Stomach (tissue), 19 donors: ENCODE measurements around the gene AGAP6. TPM values are rescaled to one million over a fixed set of nuclear protein-coding genes. Genes with fewer than 3 reads are reported as not detected.
"Not testable (repeated sequence)": the region's sequence is repeated elsewhere in the genome, so short reads cannot be mapped to it uniquely, and the experiment has no call there.

ENCODE experiments used
- DNase-seq, 2 donors: peaks; one replicate each; pipeline versions ENCODE4 v3.0.0 to v3.0.0-alpha.2; 2013 to 2019
- H3K27ac ChIP-seq, 5 donors: fragments of 200-600 bp in 4 of 5; sonication (generic) in 4 of 5; one replicate each; pipeline ENCODE4 v1.5.1; 2013 to 2019; ENCODE audit warnings: mild to moderate bottlenecking in 1 of 5, moderate library complexity in 1 of 5
- H3K27me3 ChIP-seq, 3 donors: fragments of 200-600 bp; sonication (generic); one replicate each; pipeline ENCODE4 v1.5.1; 2017 to 2019; ENCODE audit warnings: mixed run types in 1 of 3
- H3K36me3 ChIP-seq, 4 donors: fragments of 200-600 bp; sonication (generic); 1 replicate in 3 of 4; 2 replicates in 1 of 4; pipeline ENCODE4 v1.5.1; 2016 to 2019
- H3K4me1 ChIP-seq, 4 donors: fragments of 200-600 bp; sonication (generic); one replicate each; pipeline ENCODE4 v1.5.1; 2016 to 2019
- H3K4me3 ChIP-seq, 4 donors: fragments of 200-600 bp; sonication (generic) in 3 of 4; one replicate each; pipeline ENCODE4 v1.5.1; 2016 to 2019; ENCODE audit warnings: mild to moderate bottlenecking in 1 of 4
- H3K9me3 ChIP-seq, 4 donors: fragments of 200-600 bp; sonication (generic); one replicate each; pipeline ENCODE4 v1.5.1; 2016 to 2019
- POLR2AphosphoS5 ChIP-seq, 3 donors: sonication (generic); formaldehyde crosslinking; IDR thresholded peaks; one replicate each; pipeline ENCODE4 v1.6.1; 2016; ENCODE audit warnings: antibody characterized with exemption in 3 of 3
- WGBS, 5 donors: extraction: QIAGEN DNeasy Blood & Tissue Kit in 3 of 5; methylation state at CpG; one replicate each; pipeline versions ENCODE4 v1.1.5 to v1.1.7; 2013 to 2018; 5-methylcytosine and 5-hydroxymethylcytosine counted together
- intact Hi-C: fragments of 100-400 bp; cut with DNase I; formaldehyde crosslinking; loops from one replicate; pipeline ENCODE4 v1.15.1; 2023; ENCODE audit warnings: low total_unique reads
- long read RNA-seq, 10 donors: transcript quantifications; one replicate each; lab custom pipeline, GENCODE V29; 2026
- polyA plus RNA-seq, 3 donors: library from polyadenylated mRNA; stranded (reverse); fragments of 200-250 nt; gene quantifications; one replicate each; pipeline ENCODE4 v1.2.3, GENCODE V29; 2013
- total RNA-seq, 5 donors: library from RNA; depleted of rRNA; stranded (reverse); fragments of >200 nt; gene quantifications; one replicate each; pipeline versions ENCODE4 v1.1.0 to v1.2.3, GENCODE V29; 2014 to 2016
- donor health status: healthy with polysubstance abuse.
- donor health status: Bipolar disorder and iron deficiency.
- donor health status: healthy.

The AGAP6 gene
- total RNA-seq (10 to 100 TPM in 4 of 5 donors, 1 to 10 TPM in 1; 9.2 to 80.8 (median 21.1) TPM), polyA plus RNA-seq (10 to 100 TPM in 1 of 3 donors, 1 to 10 TPM in 2; 3.1 to 15.9 (median 3.8) TPM)
- long read RNA-seq, donor 1, partial matches to known transcripts = 0 of 2 reads
- long read RNA-seq, donor 1, other reads (novel, unspliced or antisense) = 0 of 2 reads
- long read RNA-seq, donor 2 = 0 reads
- long read RNA-seq, donor 3, partial matches to known transcripts = 0 of 1 reads
- long read RNA-seq, donor 3, other reads (novel, unspliced or antisense) = 0 of 1 reads
- long read RNA-seq, donor 4, partial matches to known transcripts = 0 of 1 reads
- long read RNA-seq, donor 4, other reads (novel, unspliced or antisense) = 0 of 1 reads
- long read RNA-seq, donor 5, partial matches to known transcripts = 0 of 1 reads
- long read RNA-seq, donor 5, other reads (novel, unspliced or antisense) = 0 of 1 reads
- long read RNA-seq, donor 6, transcript AGAP6-202 (8 exons, 2,372 nt) = major isoform, 9 of 9 reads
- long read RNA-seq, donor 6, partial matches to known transcripts = 0 of 9 reads
- long read RNA-seq, donor 6, other reads (novel, unspliced or antisense) = 0 of 9 reads
- long read RNA-seq, donor 7, partial matches to known transcripts = 0 of 1 reads
- long read RNA-seq, donor 7, other reads (novel, unspliced or antisense) = 0 of 1 reads
- long read RNA-seq, donor 8, partial matches to known transcripts = 8 of 11 reads
- long read RNA-seq, donor 8, other reads (novel, unspliced or antisense) = 0 of 11 reads
- long read RNA-seq, donor 9, partial matches to known transcripts = 0 of 1 reads
- long read RNA-seq, donor 9, other reads (novel, unspliced or antisense) = 0 of 1 reads
- long read RNA-seq, donor 10, partial matches to known transcripts = 0 of 1 reads
- long read RNA-seq, donor 10, other reads (novel, unspliced or antisense) = 0 of 1 reads

DNA sequence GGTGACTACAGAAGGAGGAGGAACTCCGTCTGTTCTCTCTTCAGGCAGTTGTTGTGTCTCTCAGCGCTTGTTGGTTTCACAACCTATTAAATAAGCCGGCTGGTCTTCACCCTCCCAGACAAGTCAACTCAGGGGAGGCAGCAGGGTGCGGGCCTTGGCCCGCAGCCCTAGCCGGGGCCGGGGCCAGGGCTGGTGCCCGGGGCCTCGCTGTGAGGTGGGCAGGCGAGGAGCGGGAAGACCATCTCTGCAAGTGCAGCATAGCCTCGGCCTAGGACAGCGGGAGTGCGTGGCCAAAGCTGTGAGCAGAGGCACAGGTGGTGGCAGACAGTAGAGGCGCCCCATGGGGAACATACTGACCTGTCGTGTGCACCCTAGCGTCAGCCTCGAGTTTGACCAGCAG lies at the start of gene AGAP6:
TSS of gene AGAP6 (plus strand) at position 31 of the 400 bp plus-strand sequence. CDS start at position 341, 310 bp downstream.
- WGBS, 5 donors = 93 to 100% (median 97%) methylated on average over 5 to 15 of the region's 18 CpGs
- H3K27ac ChIP-seq, H3K4me3 ChIP-seq, H3K27me3 ChIP-seq, DNase-seq, H3K4me1 ChIP-seq, H3K9me3 ChIP-seq, intact Hi-C loops: not testable (repeated sequence)
- peaks cover 0 to 14% (median 9%) of the 10 kb centered on the region in 4 donors for H3K36me3 ChIP-seq

- peak; percentile 81 to 93 for DNase-seq
- Histone ChIP-seq H3K4me1 (peaks cover 4 to 33% (median 29%) of the 10 kb centered on the region in 4 donors), H3K4me3 (peak within 1 kb of the TSS; percentile 84 to 94 (median 88)), H3K36me3 (peaks cover 0 to 11% (median 8%) of the 10 kb centered on the region in 4 donors), H3K27ac (peak within 1 kb of the TSS; percentile 57 to 86 (median 76))
- TF ChIP-seq POLR2AphosphoS5 (IDR thresholded peaks at IDR 0.05) = peak; percentile 58 to 85 (median 59)
- WGBS, 5 donors = 0 to 1% (median 0%) methylated on average over 12 to 81 of the region's 81 CpGs
- intact Hi-C loops, H3K9me3 ChIP-seq, H3K27me3 ChIP-seq: not testable (repeated sequence)
Observed at GRCh38 chr10:49941447-49942338, 46.5 kb upstream of the AGAP6 start, which contains the start of the genes PARG and TIMM23B. PARG (minus strand) TSS chr10:49942027; CDS start chr10:49941725, 302 bp downstream. TIMM23B (plus strand) TSS chr10:49942053; CDS start chr10:49942195, 142 bp downstream.

GRCh38 chr10:49942339-49942705 lies 45.9 kb upstream of the AGAP6 start:
- peak overlapping the region in 4 of 5 donors; percentile 73 to 86 (median 80) for H3K27ac ChIP-seq
- peaks cover 4 to 33% (median 29%) of the 10 kb centered on the region in 4 donors for H3K4me1 ChIP-seq
- H3K4me3 ChIP-seq = peak overlapping the region; percentile 84 to 94 (median 88)
- DNase-seq, H3K9me3 ChIP-seq, intact Hi-C loops, H3K27me3 ChIP-seq: not testable (repeated sequence)
- 0 to 2% (median 0%) methylated on average over 12 of the region's 12 CpGs for WGBS, 5 donors
- H3K36me3 ChIP-seq = peaks cover 0 to 17% (median 14%) of the 10 kb centered on the region in 4 donors

DNA sequence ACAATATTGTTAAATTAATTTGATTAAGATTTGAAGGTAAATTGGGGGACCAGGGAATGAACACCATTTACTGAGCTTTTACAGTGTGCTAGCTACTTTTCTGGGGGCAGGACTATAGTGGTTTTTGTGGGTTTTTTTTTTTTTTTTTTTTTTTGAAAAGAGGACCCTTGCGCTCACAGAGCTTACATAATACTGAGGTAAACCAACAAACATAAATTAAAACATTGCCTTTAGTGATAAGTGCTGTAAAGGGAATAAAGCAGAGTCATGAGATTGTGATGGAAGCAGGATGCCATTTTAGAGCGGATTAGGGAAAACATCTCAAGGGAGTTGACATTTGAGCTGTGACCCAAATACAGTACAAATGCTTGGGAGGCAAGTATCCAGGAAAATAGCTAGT lies 44.6 kb upstream of the AGAP6 start:
- WGBS, 5 donors = 83 to 89% (median 86%) methylated on average over 2 of the region's 2 CpGs
- DNase-seq, intact Hi-C loops, H3K27me3 ChIP-seq, H3K9me3 ChIP-seq, H3K27ac ChIP-seq: not testable (repeated sequence)
- Histone ChIP-seq H3K4me1 (peaks cover 4 to 33% (median 29%) of the 10 kb centered on the region in 4 donors), H3K36me3 (peaks cover 0 to 24% (median 22%) of the 10 kb centered on the region in 4 donors), H3K4me3 (peak overlapping the region in 1 of 4 donors; percentile 94)

DNA sequence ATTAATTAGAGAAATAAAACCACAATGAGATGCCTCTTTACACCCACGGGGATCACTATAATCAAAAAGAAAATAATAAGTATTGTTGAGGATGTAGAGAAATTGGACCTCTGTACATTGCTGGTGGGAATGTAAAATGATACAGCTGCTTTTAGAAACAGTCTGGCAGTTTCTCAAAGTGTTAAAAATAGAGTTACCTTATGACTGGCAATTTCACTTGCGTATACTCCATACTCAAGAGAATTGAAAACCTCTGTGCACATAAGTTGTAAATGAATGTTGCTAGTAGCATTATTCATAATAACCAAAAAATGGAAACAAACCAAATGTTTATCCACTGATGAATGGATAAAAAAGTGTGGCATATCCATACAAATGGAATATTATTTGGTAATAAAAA lies 40.1 kb upstream of the AGAP6 start:
- Histone ChIP-seq H3K4me1 (peaks cover 0 to 10% (median 6%) of the 10 kb centered on the region in 4 donors), H3K36me3 (peaks cover 0 to 32% (median 28%) of the 10 kb centered on the region in 4 donors)
- H3K9me3 ChIP-seq, intact Hi-C loops, H3K27ac ChIP-seq, H3K27me3 ChIP-seq, DNase-seq, H3K4me3 ChIP-seq: not testable (repeated sequence)
- WGBS, 5 donors = 86 to 95% (median 91%) methylated on average over 1 of the region's 2 CpGs

DNA sequence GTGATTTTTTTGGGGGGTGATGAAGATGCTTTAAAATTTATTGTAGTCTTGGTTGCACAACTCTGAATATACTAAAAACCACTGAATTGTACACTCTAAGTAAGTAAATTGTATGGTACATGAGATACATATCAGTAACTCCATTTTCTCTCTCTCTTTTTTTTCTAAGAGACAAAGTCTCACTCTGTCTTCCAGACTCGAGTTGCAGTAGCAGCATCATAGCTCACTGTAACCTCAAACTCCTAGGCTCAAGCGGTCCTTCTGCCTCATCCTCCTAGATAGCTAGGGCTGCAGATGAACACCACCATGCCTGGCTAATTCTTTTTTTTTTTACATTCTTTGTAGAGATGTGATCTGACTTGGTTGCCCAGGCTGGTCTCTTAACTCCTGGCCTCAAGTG lies 39.5 kb upstream of the AGAP6 start:
- H3K4me1 ChIP-seq, H3K27ac ChIP-seq, intact Hi-C loops, H3K4me3 ChIP-seq, H3K9me3 ChIP-seq, DNase-seq, H3K27me3 ChIP-seq: not testable (repeated sequence)
- WGBS, 5 donors = 90 to 97% (median 93%) methylated on average over 2 of the region's 2 CpGs
- peaks cover 0 to 38% (median 33%) of the 10 kb centered on the region in 4 donors for H3K36me3 ChIP-seq

GRCh38 chr10:49952006-49952405 lies 36.2 kb upstream of the AGAP6 start:
- H3K36me3 ChIP-seq = peaks cover 4 to 47% (median 43%) of the 10 kb centered on the region in 4 donors
- 89 to 96% (median 93%) methylated on average over 3 of the region's 3 CpGs for WGBS, 5 donors
- H3K27me3 ChIP-seq, DNase-seq, H3K27ac ChIP-seq, H3K4me1 ChIP-seq, intact Hi-C loops, H3K4me3 ChIP-seq, H3K9me3 ChIP-seq: not testable (repeated sequence)

GRCh38 chr10:49953122-49953521 lies 35.1 kb upstream of the AGAP6 start:
- H3K9me3 ChIP-seq, H3K4me3 ChIP-seq, DNase-seq, H3K4me1 ChIP-seq, intact Hi-C loops, H3K27me3 ChIP-seq, H3K27ac ChIP-seq: not testable (repeated sequence)
- 70 to 86% (median 76%) methylated on average over 2 to 3 of the region's 3 CpGs for WGBS, 5 donors
- peaks cover 4 to 50% (median 43%) of the 10 kb centered on the region in 4 donors for H3K36me3 ChIP-seq

DNA sequence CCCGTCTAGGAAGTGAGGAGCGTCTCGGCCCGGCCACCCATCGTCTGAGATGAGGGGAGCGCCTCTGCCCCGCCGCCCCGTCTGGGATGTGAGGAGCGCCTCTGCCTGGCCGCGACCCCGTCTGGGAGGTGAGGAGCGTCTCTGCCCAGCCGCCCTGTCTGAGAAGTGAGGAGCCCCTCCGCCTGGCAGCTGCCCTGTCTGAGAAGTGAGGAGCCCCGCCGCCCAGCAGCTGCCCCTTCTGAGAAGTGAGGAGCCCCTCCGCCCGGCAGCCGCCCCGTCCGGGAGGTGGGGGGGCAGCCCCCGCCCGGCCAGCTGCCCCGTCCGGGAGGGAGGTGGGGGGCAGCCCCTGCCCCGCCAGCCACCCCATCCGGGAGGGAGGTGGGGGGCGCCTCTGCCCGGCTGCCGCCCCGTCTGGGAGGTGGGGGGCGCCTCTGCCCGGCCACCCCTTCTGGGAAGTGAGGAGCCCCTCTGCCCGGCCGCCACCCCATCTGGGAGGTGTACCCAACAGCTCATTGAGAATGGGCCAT lies 17.8 kb upstream of the AGAP6 start:
- H3K27me3 ChIP-seq, DNase-seq, H3K27ac ChIP-seq, H3K4me1 ChIP-seq, H3K9me3 ChIP-seq, intact Hi-C loops, H3K4me3 ChIP-seq: not testable (repeated sequence)
- WGBS, 5 donors = 91 to 100% (median 95%) methylated on average over 2 to 36 of the region's 37 CpGs
- peaks cover 0 to 14% (median 10%) of the 10 kb centered on the region in 4 donors for H3K36me3 ChIP-seq

DNA sequence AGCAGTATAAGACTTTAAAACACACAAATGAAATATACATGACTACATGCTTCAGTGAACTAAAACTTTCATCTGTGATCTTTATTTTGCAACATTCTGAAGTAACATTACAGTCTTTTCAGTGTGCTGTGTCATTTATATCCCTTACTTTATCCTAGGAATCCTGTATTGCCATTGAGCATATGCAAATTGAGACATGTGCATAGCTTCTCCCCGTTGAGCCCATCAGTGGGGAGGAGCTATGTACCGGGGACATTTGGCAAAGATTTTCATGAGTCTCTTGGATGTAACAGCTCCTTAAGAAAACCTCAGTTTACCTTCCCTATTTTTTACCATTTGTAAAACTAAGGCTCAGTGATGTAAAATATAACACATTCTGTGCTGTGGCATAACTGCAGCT lies 16.7 kb upstream of the AGAP6 start:
- H3K4me3 ChIP-seq, H3K9me3 ChIP-seq, DNase-seq, H3K27ac ChIP-seq, H3K27me3 ChIP-seq, H3K4me1 ChIP-seq, intact Hi-C loops: not testable (repeated sequence)
- 66 to 78% (median 68%) methylated on average over 2 of the region's 2 CpGs for WGBS, 5 donors
- peaks cover 0 to 18% (median 10%) of the 10 kb centered on the region in 4 donors for H3K36me3 ChIP-seq
